GM10266 (cell line): ENCODE data around the gene NGB.
"Not testable (repeated sequence)": the region's sequence is repeated elsewhere in the genome, so short reads cannot be mapped to it uniquely, and the experiment has no call there.

ENCODE experiments used
- DNase-seq: peaks from one replicate; pipeline ENCODE4 v3.0.0; 2012; ENCODE audit errors: extremely low spot score
- TF ChIP-seq, protein P1 (sequence below): IDR thresholded peaks from 2 replicates; pipeline ENCODE4 v1.5.1; 2012; ENCODE audit warnings: mild to moderate bottlenecking, low read depth; ENCODE audit not compliant: control insufficient read depth, insufficient read depth; ENCODE audit errors: missing control alignments

The NGB gene

DNA sequence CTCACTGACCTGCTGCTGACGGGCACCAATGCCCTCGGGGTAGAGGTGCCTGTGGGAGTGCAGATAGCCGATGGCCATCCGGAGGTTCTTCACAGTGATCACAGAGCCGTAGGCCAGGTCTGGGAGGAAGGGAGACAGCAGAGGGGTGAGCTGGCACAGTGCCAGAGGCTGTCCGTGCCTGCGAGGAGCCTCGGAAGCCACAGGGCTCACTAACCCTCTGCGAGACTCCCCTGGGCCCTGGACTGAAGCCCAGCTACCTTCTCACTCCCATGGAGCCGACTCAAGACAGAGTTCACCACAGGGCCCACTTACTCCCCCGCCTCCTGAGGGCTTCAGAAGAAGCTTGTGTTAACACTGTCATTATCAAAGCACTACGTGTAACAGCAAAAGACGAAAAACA is 25.1 kb upstream of the NGB start:
- TF ChIP-seq, protein P1, sequence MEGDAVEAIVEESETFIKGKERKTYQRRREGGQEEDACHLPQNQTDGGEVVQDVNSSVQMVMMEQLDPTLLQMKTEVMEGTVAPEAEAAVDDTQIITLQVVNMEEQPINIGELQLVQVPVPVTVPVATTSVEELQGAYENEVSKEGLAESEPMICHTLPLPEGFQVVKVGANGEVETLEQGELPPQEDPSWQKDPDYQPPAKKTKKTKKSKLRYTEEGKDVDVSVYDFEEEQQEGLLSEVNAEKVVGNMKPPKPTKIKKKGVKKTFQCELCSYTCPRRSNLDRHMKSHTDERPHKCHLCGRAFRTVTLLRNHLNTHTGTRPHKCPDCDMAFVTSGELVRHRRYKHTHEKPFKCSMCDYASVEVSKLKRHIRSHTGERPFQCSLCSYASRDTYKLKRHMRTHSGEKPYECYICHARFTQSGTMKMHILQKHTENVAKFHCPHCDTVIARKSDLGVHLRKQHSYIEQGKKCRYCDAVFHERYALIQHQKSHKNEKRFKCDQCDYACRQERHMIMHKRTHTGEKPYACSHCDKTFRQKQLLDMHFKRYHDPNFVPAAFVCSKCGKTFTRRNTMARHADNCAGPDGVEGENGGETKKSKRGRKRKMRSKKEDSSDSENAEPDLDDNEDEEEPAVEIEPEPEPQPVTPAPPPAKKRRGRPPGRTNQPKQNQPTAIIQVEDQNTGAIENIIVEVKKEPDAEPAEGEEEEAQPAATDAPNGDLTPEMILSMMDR = no peak

DNA sequence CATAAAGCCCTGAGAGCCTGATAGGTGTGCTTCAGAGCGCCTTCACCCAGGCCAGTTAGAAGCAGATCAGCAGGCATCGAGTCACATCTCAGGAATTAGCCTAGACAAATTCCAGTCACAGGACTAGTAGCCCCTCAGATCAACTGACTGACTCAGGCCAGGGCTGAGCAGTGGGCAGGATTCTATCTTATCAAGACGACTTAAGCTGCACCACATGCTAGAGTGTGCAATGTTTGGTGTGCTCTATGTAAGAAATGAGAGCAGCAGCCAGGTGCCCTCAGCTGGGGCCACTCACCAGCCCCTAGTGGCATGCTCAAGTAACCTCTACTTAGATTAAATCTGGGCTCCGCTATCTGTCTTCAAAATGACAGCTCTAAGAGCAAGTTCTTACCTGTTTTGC is 19.7 kb upstream of the NGB start:
- TF ChIP-seq, protein P1 = no peak
- DNase-seq = no peak

More for the DNA sequence above, 25.1 kb upstream of the NGB start:
- DNase-seq = no peak

DNA sequence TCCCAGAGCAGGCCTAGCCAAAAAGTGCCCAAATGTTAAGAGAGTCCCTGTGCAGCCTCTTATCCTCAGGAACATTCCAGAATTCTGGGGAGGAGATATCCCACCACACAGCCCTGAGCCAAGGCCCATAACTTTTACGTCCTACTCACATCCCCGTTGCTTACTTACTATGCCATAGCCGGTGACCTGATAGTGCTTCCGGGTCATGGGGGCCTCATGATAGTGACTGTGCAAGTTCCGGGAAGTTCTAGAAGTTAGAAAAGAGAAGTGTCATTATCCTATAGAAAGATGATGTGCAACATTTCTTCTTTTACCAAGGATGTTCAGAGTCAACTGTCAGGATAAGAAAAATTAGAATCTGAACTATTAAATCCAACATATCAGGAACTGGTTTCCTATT is 15.6 kb upstream of the NGB start:
- no peak for DNase-seq
- TF ChIP-seq, protein P1 = no peak

DNA sequence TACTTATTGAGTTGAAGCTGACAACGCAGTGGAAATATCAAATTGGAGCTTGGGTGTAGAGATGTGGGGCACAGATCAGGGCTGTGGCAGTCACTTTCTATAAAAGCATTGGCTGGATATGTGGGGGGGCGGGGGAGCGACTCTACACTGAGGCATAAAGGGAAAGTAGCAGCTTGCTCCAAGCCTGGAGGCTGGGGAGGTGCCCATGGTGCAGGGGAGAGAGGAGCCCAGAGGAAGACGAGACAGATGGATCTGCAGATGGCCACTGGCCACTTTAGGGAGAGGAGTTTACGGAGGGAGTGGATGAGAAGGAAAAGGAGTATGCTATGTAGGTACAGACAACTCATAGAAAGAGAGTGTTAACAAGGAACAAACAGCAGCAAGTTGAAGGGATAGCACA is 13.5 kb upstream of the NGB start:
- TF ChIP-seq, protein P1 = no peak
- DNase-seq = no peak

DNA sequence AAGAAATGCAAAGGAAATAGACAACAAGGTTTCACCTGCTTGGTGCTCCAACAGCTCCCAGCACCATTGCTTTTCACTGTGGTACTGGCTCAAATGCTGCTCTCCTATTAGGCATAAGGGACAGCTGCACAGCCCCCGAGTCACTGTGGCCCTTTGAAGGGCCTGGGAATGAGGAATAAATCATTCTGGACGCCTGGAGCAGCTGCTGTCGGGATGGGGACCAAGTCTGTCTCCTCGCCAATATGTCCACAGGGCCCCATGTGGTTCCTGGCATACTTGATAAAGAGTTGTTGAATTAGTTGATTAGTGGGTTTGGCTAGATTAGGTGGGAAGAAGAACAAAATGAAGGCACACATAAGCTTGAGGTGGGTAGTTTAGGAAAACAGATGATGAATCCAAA is 13.1 kb upstream of the NGB start:
- no peak for DNase-seq
- TF ChIP-seq, protein P1 = no peak

DNA sequence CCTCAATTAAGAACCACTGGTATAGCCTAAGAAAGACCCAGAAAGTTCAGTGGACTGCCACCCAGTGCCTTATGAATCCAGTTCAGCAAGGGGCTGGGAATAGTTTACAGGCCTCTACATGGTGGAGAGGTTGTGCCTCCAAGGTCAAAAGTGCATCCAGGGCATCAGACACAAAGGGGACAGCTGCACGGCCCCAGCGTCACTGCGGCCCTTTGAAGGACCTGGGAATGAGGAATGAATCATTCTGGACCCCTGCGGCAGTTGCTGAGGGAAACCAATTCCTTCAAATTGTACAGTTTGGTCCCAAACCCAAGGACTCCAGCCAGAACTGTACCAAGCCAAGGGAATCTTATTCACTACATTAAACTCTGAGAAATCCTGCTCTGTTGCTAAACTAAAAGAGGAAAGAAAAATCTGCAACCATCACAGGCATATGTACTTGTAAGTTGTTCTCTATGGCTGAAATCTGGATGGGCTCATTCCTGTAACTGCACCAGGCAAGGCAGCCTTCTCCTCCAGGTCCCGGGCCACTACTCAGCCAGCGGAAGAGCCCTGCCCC is 10.9 kb upstream of the NGB start:
- TF ChIP-seq, protein P1 = no peak
- no peak for DNase-seq

DNA sequence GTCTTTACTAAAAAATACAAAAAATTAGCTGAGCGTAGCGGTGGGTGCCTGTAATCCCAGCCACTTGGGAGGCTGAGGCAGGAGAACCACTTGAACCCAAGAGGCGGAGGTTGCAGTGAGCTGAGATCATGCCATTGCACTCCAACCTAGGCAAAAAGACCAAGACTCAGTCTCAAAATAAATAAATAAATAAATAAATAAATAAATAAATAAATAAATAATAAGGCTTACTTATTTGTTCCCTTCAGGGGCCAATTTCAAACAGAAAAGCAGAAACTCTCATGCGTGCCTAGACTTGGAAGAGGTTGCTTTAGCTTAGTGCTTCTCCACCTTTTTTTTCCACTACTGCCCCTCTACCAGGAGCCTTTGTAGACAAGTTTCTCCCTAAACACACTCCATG is 9.9 kb upstream of the NGB start:
- DNase-seq = not testable (repeated sequence)

DNA sequence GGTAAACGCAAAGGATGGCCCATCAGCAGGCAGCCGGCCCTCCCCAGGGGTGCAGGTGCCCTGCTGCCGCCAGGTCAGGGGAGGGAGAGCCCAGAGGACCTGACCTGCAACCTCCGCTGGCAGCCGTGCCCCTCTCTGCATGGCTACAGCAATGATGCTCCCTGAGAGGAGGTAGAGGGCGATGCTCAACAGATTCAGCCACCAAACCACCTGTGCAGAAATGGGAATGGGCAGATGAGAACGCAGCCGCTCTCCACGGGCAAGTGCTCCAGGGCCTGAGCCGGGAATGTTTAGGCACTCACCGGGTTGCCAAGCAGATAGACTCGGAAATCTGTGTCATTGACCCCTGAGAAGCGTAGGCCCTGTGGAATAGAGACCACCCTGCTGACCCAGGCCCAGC is 8.7 kb upstream of the NGB start:
- no peak for DNase-seq
- TF ChIP-seq, protein P1 = no peak
